ENCODE measurements around the gene LRP3.
"Not testable (repeated sequence)": the region's sequence is repeated elsewhere in the genome, so short reads cannot be mapped to it uniquely, and the experiment has no call there.

Gene LRP3

GRCh38 chr19:33176670-33177416, 17.3 kb upstream of the LRP3 start:
- DNase-seq: peak; percentile 95

GRCh38 chr19:33177417-33177979, 16.6 kb upstream of the LRP3 start:
- no peak for DNase-seq

GRCh38 chr19:33186431-33187182, 7.5 kb upstream of the LRP3 start:
- DNase-seq: no peak

DNA sequence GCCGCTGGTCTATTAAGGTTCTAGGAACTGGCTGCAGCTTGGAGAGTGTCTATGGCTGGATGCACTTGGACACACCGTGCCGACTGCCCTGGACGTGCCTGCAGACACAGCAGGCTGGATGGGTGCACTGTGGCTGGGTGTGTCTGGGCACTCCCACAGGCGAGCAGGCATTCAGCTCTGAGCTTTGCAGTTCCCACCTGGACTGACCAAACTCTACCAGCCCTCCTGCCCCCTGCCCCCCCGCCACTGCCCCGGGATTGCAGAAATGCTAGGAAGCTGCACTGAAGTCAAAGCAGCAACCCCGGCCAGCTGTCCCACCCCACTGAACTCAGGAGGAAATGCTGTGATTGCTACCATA, 7.0 kb upstream of the LRP3 start:
- DNase-seq: no peak

DNA sequence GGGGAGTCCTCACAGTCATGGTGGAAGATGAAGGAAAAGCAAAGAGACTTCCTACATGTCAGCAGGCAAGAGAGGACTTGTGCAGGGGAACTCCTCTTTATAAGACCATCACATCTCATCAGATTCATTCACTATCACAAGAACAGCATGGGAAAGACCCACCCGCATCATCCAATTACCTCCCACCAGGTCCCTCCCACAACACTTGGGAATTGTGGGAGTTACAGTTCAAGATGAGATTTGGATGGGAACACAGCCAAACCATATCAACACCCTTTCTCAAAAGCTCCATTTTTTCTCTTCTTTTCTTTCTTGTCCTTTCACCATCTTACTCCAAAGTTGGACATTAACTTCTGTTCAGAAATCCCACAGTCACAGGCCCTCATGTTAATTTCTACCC, 4.7 kb upstream of the LRP3 start:
- DNase-seq: no peak

- DNase-seq: not testable (repeated sequence)
These were observed 3.0 kb upstream of the LRP3 start for GRCh38 chr19:33191092-33191491.

- no peak for DNase-seq
These were observed 2.6 kb upstream of the LRP3 start for GRCh38 chr19:33191501-33191900.

- no peak for DNase-seq
These were observed 2.1 kb upstream of the LRP3 start for GRCh38 chr19:33192010-33192409.

- DNase-seq: no peak
These were observed 763 bp upstream of the LRP3 start for GRCh38 chr19:33193269-33193864.

DNA sequence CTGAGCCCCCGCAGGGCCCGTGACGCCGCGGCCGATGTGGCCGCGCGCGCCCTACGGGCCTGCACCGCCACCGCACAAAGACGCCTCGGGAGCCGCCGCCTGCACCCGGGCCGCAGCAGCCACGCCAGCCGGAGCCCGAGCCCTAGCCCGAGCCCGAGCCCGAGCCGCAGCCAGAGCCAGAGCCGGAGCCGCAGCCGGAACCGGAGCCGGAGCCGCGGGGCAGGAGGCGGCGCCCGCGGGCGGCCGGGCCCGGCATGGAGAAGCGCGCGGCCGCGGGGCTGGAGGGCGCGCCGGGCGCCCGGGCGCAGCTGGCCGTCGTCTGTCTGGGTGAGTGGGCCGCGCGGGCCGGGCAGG, 379 bp downstream of the LRP3 start:
- no peak for DNase-seq

DNA sequence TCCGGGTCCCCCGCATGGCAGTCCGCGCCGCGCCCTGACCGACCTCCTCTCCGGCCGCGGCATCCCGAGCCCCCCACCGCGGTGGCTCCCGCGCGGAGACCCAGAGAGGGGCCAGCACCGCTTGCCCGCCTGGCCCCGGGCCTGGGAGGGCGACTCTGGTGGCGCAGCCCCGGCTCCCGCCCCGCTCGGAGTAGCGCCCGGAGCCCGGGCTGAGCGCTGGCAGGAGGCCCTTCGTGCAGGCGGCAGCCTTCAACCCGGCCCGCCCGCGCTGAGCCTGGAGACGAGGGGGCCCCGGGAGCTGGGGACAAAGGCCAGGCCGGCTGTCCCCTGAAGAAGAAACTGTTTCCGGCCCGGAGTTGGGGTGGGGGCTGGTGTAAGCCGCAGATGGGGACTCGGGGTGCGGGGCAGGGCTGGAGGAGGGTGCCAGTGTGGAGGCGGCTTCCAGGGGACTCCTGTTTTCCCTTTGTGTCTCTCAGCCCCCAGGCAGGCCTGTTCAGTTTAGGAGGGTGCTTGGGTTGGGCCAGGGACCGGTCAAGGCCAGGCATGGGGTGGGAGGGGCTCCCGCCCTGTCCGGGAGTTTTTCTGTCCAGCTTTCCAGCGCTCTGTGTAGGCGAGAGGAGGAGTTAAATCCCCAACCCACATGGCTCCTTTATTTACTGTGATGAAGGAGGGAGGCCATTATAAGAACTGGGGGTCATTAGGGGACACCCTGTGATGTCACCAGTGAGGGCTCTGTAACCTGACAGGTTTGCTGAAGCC, 935 bp downstream of the LRP3 start:
- DNase-seq: no peak

GRCh38 chr19:33195645-33196347, 1.7 kb downstream of the LRP3 start:
- no peak for DNase-seq

DNA sequence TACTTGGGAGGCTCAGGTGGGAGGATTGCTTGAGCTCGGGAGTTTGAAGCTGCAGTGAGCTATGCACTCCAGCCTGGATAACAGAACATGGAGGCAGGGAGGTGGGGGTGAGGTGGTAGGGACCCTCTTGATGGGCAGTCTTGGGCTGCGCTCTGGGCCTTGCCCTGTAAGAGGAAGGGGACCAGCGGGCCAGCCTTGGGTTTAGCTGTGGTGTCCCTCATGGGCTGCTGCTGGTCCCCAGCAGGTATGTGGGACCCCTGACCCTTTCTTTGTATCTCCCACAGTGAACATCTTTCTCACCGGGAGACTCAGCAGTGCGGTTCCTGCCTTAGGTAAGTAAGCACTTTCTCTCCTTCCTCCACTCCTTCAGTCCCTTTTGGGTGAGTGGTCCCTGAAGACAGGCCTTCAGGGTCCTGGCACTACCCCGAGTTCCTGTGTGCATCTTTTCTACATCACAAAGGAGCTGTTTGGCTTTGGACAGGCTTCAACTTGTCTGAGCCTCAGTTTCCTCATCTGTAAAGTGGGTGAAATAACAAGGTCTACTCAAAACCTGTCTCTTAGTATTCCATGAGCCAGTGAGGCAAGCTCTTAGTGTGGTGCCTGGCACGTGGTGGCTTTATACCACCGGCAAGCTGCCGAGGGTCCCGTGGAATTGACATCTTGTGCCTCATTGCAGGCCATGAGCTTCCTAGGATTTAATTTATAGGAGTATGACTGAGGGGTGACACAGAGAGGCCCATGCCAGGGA, 2.5 kb downstream of the LRP3 start:
- DNase-seq: no peak

DNA sequence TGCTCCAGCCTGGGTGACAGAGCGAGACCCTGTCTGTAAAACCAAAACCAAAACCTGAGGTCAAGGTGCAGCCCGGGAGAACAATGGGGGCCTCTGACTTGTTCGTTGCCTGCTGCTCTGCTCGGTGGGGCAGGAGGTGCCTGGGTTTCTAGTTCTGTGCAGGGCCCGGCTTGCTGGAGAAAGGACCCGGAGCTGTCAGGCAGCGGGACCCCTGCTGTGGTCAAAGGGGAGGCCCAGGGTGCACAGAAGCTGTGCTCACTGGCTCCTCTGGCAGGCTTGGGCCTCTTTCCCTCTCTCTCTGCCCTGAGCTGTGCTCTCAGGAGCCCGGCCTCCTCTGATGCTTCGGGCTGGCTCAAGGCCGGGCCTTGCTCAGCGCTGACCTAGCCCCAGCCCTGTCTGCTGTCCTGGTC, 3.5 kb downstream of the LRP3 start:
- no peak for DNase-seq

DNA sequence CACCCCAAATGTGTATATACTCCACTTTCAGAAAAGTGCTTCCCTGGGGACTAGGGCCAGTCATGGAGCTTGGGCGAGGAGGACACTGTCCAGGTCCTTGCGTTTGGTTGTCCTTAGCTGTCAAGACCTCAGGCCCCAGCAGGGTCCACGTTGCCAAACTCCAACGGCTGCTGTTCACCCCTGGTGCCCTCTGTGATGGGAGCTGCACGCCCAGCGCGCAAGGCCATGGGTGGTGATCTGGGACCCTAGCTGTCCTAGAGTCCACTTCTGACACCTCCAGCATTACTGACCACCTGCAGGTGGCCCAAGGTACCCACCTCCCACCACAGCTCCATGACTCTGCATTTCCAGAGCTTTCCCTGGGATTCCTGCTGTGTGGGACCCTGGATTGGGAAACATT, 4.0 kb downstream of the LRP3 start:
- DNase-seq: no peak

DNA sequence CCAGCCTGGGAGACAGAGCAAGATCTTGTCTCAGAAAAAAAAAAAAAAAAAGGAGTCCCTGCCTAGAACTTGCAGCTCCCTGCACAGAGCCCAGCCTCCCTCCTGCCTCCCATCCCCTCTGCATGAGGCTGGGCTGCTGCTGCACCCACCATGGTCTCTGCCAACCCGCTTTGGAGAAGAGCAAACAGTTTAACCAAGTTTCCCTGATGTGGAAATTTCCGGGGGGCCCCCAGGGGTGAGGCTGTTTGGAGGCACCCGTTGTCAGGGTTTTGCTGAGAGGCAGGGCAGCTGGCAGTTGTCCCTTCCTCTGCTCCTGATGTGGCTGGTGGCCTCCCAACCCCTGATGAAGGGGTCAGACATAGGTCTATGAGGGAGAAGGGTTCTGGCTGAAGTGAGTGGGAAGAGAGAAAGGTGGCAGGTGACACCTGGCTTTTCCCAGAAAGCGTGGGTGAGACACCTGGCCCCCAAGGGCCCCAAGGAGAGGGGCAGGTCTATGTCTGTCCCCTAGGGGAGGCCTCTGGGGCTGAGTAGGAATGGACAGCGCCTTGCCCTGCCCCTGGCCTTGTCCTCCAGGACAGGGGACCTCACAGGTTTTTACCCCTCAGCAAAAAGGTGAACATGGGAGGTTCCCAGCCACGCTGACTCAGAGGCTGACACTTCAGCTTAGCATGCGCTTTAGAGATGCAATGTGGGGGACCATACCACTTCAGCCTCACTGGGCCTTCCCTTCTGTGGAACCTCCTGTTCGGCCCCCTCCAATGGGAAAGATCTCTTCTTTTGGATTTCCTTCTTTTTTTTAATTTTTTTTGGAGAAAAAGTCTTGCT, 5.5 kb downstream of the LRP3 start:
- no peak for DNase-seq

DNA sequence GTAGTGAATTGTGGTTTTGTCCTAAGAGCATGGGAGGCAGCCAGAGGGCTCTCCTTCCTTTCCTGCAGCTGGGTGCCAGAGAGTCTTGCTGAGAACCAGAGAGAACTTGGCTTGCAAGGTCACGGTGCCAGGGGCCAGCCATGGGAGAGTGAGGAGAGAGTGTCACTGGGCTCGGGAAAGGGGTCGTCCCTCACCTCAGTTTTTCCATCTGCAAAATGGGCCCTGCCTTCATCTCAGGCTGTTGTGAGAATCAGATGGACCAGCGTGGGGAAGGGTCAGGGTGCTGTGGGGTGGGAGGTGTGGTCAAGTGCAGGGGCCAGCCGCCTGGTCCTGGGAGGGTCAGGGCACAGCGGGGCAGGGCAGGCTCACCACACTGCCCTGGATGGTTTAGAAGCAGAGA, 7.3 kb downstream of the LRP3 start:
- no peak for DNase-seq

DNA sequence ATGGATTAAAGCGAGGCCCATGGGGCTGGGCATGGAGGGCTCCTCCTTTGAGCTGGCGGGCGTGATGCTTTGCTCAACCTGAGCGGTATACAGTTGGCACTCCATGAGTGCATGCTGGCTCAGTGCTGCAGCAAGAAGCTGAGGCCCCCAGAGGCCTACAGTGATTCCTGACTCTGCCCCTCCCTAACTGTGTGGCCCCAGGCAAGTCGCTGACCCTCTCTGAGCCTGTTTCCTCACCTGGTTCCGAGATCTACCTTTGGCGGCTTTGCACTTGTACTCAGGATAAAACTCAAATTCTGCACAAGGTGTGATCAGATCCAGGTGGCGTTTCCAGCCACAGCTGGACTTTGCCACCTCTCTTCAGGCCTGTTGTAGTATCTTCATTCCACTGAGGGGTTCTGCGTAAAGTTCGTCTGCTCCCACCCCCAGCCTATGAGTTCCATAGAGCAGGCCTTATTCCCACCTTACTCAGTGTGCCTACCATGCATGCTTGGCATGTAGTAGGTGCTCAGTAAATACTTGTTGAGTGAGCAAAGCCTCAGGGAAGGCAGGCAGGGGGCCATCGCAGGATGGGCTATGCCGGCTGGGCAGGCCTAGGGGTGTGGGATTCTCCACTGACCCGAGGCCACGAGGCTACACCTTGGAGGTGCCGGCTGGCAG, 7.9 kb downstream of the LRP3 start:
- DNase-seq: no peak

- DNase-seq: no peak
These were observed 8.7 kb downstream of the LRP3 start for GRCh38 chr19:33202546-33203507.
